NCI-H524 treated with DMSO at 0.1 percent for 48 hours (cell line): ENCODE measurements around the gene ADAT2.

Source experiments
- DNase-seq: peaks from one replicate; lab custom pipeline; 2025; lab: John Stamatoyannopoulos, UW

ADAT2 gene

DNA sequence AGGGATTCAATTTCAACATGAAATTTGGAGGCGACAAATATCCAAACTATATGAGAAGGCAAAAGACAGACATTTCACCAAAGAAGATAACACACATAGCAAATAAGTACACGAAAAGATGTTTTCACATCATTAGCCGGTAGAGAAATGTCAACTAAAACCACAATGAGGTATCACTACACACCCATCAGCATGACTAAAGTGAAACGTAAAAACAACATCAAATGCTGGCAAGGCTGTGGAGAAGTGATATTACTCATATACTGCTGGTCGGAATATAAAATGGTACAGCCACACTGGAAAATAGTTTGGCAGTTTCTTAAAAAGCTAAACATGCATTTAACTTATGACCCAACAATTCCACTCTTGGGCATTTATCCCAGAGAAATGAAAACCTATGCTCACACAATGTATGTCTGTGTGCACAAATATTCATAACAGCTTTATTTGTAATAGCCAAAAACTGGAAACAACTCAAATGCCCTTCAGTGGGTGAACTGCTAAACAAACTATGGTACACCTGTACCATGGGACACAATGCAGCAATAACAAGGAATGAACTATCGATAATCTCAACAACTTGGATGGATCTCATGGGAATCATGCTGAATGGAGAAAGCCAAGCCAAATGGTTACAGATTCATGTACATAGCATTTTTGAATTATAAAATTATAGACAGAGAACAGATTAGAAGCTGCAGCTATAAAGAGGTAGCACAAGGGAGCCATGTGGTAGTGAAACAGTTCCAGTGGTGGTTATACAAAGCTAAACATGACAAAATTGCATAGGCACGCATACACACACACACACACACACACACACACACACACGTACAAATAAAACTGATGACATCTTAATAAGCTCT, 8.6 kb downstream of the ADAT2 start:
- DNase-seq: no peak

DNA sequence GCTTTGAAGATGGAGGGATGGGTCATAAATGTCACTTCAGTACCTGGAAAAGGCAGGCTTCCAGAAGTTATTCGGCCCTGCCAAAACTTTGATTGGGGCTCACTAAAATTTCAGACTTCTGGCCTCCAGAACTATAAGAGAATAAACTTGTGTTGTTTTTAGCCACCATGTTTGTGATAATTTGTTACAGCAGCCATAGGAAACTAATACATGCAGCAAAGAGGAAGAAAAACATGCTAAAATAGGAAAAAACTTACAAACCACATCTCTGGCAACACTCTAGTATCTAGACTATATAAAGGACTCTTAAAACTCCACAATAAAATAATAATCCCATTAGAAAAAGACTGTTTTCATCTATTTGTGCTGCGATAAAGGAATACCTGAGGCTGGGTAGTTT, 9.5 kb downstream of the ADAT2 start:
- no peak for DNase-seq

- no peak for DNase-seq
These were observed 17.9 kb downstream of the ADAT2 start for GRCh38 chr6:143432588-143432987.

DNA sequence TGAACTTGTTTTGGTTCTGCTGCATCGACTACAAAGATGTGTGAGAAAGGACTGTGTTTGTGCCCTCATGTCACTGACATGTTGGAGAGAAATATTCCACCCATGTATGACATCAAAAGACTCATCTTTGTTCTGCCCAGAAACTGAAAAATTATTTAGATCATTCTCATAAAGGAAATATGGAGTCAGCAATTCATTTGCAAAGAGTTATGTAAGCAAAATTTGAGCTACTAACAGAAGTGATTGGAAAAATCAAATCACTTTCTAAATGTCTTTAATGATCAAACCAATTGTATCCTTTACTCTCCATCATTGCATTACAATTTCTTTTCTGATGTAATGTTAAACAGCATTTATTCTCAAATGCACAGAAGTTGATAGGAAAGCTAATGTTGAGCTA, 19.3 kb downstream of the ADAT2 start:
- no peak for DNase-seq

DNA sequence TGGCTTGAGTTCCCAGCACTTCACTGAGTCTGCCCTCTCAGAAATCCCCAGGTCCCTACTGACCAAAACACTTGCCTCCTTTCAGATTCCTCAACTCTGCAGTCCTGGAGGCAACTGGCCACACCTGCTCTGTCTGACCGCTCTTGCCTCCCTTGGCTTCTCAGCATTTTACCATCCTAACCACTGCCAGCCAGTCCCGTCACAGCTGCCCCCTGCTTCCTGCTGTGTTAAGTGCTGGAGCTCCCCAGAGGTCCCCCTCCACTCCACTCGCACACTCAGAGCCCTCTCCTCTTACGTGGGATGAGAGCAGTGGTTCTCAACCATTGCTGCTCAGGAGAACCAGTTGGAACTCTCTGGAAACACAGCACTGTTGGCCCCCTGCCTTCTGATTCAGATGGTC, 20.5 kb downstream of the ADAT2 start:
- no peak for DNase-seq

DNA sequence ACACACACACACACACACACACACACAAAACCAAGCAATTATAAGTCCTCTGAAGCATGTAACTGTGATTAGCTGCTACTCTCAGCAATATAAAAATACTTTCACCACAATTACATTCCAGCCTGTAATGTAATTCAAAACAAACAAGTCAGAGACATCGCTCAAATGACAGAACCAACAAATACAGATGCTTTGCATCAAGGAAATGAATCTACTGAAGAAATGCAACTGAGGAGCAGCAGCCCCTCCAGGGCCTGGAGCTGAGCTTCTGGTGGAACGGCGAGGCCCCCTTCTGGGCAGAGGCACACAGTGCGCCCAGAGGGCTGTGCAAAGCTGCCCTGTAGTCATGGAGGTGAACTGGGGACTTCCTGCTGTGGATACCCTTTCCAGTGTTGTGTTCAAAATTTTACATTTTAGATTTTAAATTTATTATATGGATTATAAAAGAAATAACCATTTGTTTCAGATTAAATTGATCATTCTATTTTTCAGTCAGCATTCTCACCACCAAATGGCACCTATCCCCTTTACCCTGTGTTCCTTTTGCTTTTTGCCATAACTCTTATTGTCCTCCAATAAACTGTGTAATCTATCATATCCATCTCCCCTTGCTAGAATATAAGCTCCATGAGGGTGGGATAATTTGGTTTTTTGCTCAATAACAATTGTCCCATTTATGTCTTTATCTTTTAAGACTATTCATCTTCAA, 23.2 kb downstream of the ADAT2 start:
- peak; percentile 6 for DNase-seq

GRCh38 chr6:143426026-143426425, 24.5 kb downstream of the ADAT2 start:
- no peak for DNase-seq

- peak; percentile 33 for DNase-seq
These were observed 31.0 kb downstream of the ADAT2 start for GRCh38 chr6:143419526-143419925.

- DNase-seq: no peak
These were observed 35.7 kb downstream of the ADAT2 start for GRCh38 chr6:143414769-143415168.

- DNase-seq: no peak
These were observed 39.6 kb downstream of the ADAT2 start for GRCh38 chr6:143410859-143411270.

- no peak for DNase-seq
These were observed 41.7 kb downstream of the ADAT2 start for GRCh38 chr6:143408787-143409162.

DNA sequence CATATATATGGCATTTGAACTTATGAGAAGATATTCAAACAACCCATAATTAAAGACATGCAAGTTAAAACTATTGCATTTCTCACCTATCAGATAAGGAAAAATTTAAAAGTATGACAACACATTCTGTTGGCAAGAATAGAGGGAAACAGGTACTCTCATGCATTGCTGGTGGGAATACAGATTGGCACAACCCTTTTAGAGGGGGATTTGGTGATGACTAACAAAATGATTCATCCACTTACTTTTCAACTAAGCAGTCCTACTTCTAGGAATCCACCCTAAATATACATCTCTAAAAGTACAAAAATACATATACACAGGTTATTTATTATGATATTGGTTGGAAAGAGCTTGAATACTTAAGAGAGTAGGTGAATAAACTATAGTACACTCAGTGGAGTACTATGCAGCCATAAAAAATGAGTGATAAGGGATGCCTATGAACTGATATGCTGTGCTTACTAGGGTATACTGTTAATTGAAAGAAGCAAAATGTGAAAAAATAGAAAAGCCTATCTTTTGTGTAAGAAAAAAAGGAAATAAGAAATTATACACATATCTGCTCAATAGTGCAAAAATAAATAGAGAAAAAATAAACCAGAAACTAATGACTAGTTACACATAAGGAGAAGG, 42.2 kb downstream of the ADAT2 start:
- no peak for DNase-seq

DNA sequence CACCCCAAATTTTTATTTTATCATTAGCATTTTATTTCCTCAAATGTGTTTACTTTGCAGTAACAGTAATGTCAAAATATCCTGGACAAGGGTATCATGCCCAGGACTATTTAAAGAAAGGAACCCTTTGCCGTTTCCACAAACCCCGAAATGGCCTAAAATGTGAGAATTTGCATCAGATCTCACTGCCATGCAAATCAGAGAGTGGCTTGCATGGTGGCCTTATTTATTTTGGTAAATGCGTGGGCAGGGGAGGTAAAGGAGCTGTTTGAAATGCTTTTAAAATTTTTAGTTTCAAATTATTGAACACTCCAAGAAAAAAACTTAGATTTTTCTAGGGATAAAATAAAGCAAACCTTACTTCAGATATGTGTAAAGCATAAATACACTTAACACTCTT, 43.8 kb downstream of the ADAT2 start:
- DNase-seq: no peak

GRCh38 chr6:143405373-143406154, 44.9 kb downstream of the ADAT2 start:
- no peak for DNase-seq

DNA sequence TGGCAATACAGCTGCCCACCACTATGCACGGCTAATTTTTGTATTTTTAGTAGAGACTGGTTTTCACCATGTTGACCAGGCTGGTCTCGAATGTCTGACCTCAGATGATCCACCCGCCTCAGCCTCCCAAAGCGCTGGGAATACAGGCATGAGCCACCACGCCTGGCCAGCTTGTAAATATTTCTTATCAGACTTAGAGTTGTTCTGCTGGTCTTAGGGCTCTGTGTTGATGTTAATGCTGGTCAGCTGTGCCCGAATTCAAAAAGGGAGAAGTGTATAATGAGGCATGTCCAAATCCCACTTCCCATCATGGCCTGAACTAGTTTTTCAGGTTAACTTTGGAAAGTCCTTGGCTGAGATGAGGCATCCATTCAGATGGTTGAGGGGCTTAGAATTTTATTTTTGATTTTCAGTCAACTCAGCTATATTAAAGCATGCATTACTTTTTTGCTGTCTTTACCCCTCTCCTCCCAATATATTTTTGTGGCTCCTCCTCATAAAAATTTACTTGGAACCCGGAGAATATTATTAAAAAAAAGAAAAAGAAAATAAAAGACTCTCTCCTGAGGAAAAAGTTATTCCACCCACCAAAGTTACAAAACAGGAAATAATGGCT, 47.7 kb downstream of the ADAT2 start:
- no peak for DNase-seq

- no peak for DNase-seq
These were observed 48.7 kb downstream of the ADAT2 start for GRCh38 chr6:143401636-143402370.

GRCh38 chr6:143401068-143401446, 49.4 kb downstream of the ADAT2 start:
- no peak for DNase-seq

DNA sequence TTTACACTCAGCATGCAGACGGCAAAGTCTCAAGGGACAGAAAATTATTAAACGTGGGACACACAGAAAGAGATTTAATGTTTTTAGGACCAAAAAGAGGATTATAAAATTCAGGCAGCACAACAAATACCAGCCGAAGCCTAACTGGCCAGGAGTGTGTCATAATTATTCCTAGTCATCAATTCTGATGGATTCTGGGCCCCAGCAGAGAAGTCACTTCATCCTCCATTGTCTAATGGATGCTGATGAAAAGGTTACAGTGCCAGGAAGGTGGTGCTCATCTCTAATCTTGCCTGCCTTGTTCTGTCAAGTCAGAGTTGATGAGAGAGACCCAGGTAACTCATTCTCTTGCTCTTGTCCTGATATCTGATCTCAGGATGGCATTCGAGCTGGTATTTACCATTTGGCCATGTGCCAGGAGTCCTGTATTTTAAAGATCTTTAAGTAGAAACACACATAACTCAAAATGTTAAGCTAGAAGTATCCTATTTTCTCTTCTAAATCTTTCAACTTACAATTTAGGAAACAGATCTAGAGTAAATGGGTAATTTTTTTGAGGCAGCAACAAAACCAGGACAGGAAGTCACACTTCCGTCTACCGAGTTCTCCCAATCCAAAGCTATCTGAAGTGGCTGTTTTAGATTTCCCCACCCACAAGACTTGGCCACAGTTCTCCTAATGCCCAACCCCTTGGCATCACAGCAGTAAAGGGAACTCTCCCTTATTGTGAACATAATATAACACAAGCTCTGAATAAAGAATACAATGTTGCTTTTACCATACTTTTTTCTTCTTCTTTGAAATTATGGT, 50.0 kb downstream of the ADAT2 start:
- DNase-seq: no peak

DNA sequence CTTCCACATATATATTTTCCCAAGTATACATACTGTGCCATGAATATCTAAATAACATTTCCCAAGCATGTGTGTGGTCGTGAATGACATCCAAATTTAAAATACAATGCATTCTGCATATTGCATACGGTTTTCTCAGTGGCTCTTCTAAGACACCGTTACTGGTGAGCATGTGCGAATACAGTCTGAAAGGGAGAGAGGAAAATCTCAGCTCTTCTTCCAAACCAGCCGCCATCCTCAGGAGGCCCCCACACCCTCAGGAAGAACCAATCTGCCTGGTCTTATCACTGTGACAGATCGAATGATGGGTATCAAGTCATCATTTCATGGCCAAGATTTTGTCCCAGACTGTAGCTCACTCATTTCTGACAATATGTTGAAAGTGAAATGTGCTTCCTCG, 50.7 kb downstream of the ADAT2 start:
- DNase-seq: no peak

GRCh38 chr6:143399176-143399575, 51.3 kb downstream of the ADAT2 start:
- DNase-seq: no peak
